Mesodermal cell (in vitro differentiated cells): ENCODE data around the gene MAD2L1.

Experiments
- H3K27ac ChIP-seq: 2 replicates; pipeline ENCODE4 v1.7.0; 2013; ENCODE audit warnings: mild to moderate bottlenecking, low read depth, low read length, moderate library complexity; ENCODE audit not compliant: severe bottlenecking
- H3K36me3 ChIP-seq: 2 replicates; pipeline ENCODE4 v1.7.1; 2013; ENCODE audit warnings: mild to moderate bottlenecking, low read length, moderate library complexity; ENCODE audit not compliant: control insufficient read depth, insufficient read depth
- H3K4me1 ChIP-seq: one replicate; pipeline ENCODE4 v1.7.1; 2013; ENCODE audit warnings: mild to moderate bottlenecking, low read length; ENCODE audit not compliant: insufficient read depth, control insufficient read depth, poor library complexity, severe bottlenecking
- H3K4me3 ChIP-seq: 2 replicates; pipeline ENCODE4 v1.7.0; 2013; ENCODE audit warnings: low read length, control low read depth, mild to moderate bottlenecking; ENCODE audit not compliant: insufficient read depth, poor library complexity, severe bottlenecking; ENCODE audit errors: extremely low read depth
- H3K9me3 ChIP-seq: 2 replicates; pipeline ENCODE4 v1.7.1; 2013; ENCODE audit warnings: mild to moderate bottlenecking, low read length, moderate library complexity; ENCODE audit not compliant: control insufficient read depth
- WGBS, 2 experiments: methylation state at CpG; one replicate each; pipeline ENCODE4 v1.1.5; 2013; ENCODE audit warnings: missing lambda C conversion rate in 2 of 2; ENCODE audit not compliant: insufficient coverage in 2 of 2; 5-methylcytosine and 5-hydroxymethylcytosine counted together

Gene MAD2L1

DNA sequence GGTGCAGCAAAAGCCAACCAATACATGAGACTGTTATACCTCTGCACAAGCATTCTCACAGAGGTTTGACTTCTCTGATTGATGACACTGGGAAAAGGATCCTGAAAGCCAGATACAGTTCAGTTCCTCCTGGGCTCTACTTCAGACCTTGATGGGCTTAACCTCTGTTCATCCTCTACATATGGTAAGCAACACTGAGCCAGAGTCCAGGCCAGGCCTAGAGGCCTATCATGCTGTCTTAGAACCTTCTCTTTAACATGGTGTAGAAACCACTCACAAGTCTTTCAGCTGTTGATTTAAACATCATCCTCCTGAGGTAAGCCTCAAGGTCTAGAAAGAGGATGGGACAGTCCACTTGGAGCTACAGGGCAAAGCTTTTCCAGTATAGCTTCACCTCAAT, 9.2 kb downstream of the MAD2L1 start:
- Histone ChIP-seq H3K4me1 (no peaks in the 10 kb centered on the region), H3K9me3 (no peaks in the 10 kb centered on the region), H3K4me3 (no peak overlapping the region), H3K27ac (no peak overlapping the region), H3K36me3 (peaks cover 46% of the 10 kb centered on the region)

DNA sequence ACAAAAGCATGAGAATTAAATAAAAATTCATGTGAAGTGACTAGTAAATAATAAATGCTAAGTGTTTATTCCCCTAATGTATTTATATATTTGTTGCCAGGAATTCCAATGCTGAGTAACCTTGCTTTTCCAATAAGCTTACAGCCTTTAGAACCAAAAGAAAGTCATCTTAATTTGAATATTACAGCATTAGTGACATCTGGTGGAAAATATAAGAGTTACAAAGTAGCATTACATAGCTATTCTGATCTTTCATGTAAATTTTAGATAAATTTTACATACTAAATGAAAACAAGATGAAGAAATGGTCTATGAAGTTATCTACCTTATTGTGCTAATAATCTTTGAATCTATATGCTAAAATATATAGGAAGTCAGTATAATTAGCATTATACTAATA, 10.4 kb downstream of the MAD2L1 start:
- Histone ChIP-seq H3K27ac (no peak overlapping the region), H3K36me3 (peaks cover 40% of the 10 kb centered on the region), H3K9me3 (no peaks in the 10 kb centered on the region), H3K4me3 (no peak overlapping the region), H3K4me1 (no peaks in the 10 kb centered on the region)

DNA sequence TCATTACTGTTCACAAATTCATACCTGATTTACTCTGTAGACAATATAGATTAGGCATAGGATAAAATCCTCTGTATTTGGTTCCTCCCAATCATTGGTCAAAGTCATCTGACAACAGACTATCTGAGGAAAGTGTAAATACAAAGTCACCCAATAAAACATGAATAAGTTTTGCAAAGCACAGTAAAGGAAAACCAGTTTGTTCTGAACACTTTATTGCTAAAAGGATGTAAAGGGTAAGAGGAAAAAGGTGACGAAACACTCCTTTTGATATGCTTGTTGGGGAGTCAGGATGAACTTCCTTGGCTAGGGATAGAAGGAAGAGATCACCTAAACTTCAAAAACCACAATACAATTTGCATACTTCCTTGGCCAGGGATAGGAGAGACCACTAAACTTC, 10.9 kb downstream of the MAD2L1 start:
- 100% methylated on average over 1 of the region's 1 CpG; no CpG with 5 or more reads in 1 of the 2 experiments for WGBS, 2 experiments
- peak overlapping the region; percentile 18 for H3K27ac ChIP-seq
- peaks cover 37% of the 10 kb centered on the region for H3K36me3 ChIP-seq
- no peaks in the 10 kb centered on the region for H3K4me1 ChIP-seq
- no peak overlapping the region for H3K4me3 ChIP-seq
- no peaks in the 10 kb centered on the region for H3K9me3 ChIP-seq

DNA sequence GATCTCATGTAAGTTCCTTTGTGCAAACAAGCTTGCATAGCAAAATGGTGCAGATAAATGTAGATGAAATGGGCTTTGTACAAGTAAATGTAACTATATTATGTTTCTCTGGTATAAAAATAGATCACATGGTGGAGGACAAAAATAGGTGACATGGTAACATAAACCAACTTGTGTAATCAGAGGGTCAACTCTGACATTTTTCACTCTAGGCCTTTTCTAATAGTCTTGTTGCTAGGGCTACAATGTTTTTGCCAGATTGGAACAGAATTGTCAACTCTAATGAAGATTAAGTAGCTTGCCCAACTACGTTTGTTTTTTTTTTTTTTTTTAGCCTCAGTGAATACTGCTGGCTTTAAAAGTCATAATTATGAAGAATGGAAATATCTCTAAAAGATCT, 11.5 kb downstream of the MAD2L1 start:
- Histone ChIP-seq H3K4me3 (no peak overlapping the region), H3K4me1 (no peaks in the 10 kb centered on the region), H3K36me3 (peaks cover 31% of the 10 kb centered on the region), H3K9me3 (no peaks in the 10 kb centered on the region), H3K27ac (peak overlapping the region; percentile 11)
- no CpG with 5 or more reads among the region's 1 CpG for WGBS, 2 experiments

DNA sequence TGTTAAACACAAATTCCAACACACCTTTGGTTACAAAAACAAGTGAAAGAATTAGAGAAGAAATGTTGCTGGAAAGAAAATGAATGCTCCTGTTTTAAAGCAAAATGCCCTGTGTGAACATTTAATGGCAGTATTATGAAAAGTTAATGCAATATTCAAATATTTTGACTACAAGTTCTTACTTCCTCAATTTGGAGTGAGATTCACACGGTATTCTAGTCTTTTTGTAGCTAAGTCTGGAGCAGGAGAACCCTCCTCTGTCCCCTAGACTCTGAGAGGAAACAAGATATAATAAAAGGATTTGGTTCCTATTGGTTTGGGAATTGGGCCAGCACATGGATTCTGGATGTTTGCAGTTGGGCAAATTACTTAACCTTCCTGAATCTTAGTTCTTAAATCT, 12.7 kb downstream of the MAD2L1 start:
- no CpG with 5 or more reads among the region's 1 CpG for WGBS, 2 experiments
- no peak overlapping the region for H3K4me3 ChIP-seq
- H3K9me3 ChIP-seq, result no peaks in the 10 kb centered on the region
- no peak overlapping the region for H3K27ac ChIP-seq
- peaks cover 23% of the 10 kb centered on the region for H3K36me3 ChIP-seq
- no peaks in the 10 kb centered on the region for H3K4me1 ChIP-seq

DNA sequence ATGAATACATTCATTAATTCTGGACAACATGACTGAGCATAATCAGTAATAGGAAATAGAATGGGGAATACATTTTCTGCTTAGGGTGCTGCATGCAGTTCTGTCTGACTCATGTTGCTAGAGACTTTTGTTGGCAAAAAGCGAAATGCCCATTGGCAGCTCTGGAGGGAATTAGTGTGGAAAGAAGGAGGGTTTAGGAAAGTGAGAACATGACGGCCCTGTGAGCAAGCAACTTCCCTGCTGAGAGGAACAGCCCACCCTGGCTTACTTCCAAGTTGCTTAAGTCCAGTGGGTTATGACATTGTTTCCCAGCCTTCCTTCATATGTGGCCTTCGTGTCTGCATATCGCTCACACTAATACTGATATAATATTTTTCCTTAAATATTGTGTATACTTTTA, 13.8 kb downstream of the MAD2L1 start:
- Histone ChIP-seq H3K36me3 (peaks cover 12% of the 10 kb centered on the region), H3K4me3 (no peak overlapping the region), H3K4me1 (no peaks in the 10 kb centered on the region), H3K9me3 (no peaks in the 10 kb centered on the region), H3K27ac (no peak overlapping the region)
- WGBS, 2 experiments, result 80% methylated on average over 1 to 2 of the region's 4 CpGs

DNA sequence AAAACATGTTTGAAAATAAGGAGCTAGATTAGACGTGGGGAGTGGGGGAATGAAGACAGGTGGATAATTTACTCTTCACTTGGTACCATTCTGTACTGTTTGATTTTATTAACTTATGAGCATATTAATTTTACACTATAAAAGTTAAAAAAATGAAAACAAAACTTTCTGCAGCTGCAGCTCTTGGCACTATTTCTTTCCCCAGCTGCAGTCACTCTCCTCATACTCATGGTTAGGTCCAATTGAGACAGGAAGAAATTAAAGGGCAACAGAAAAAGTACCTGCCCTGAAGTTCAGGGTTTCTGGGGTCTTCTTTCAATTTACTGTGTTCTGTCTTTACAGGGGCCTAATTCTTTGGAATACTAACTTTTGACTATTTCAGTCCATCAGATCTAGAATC, 15.4 kb downstream of the MAD2L1 start:
- WGBS, 2 experiments, result no CpG with 5 or more reads among the region's 1 CpG
- Histone ChIP-seq H3K4me3 (no peak overlapping the region), H3K36me3 (peaks cover 8% of the 10 kb centered on the region), H3K4me1 (no peaks in the 10 kb centered on the region), H3K9me3 (no peaks in the 10 kb centered on the region), H3K27ac (no peak overlapping the region)

DNA sequence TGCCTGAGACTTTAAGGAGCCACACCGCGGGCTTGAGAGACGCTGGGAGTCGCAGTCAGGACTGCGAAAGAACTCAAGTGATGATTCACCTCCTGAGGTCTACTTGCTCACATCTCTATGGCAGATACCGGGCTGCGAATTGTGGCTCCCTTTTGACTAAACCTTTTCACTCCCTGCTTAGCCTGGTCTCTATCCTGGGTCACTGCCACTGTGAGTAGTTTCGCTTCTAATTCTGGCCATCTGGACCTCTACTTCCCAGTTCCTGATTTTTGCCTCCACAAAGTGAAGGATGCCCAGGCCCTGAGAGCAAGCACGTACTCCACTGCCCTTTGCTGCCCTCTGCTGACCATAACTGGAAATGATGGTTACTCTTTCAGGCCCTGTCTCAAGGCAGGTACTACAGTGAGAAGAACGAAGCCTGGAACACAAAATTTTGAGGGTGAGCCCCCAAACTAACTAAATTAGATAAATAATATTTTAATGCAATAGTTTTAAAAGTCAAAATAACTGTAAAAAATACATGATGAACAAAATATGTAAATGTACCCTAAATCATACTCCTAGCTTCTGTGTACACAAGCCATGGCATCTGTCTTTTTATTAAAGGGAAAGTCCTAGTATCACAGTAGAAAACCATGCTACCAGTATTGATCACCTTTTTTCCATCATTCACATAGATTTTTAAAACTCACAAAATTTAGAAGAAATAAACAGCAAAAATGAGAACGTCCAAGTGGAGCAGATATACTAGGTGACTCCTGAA, 16.7 kb downstream of the MAD2L1 start:
- Histone ChIP-seq H3K4me3 (no peak overlapping the region), H3K27ac (no peak overlapping the region), H3K36me3 (peaks cover 4% of the 10 kb centered on the region), H3K9me3 (no peaks in the 10 kb centered on the region), H3K4me1 (no peaks in the 10 kb centered on the region)
- 56 to 65% methylated on average over 8 of the region's 11 CpGs for WGBS, 2 experiments

DNA sequence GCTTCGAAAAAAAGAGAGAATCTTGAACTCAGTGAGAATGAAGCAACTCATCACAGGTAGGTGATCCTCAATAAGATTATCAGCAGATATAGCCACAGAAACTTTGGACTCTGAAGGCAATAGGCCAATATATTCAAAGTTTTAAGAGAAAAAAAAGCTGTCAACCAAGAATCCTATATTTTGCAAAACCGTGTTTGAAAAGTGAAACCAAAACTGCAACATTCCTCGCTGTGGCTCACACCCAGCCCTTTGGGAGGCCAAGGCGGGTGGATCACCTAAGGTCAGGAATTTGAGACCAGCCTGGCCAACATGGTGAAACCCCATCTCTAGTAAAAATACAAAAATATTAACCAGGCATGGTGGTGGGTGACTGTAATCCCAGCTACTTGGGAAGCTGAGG, 22.8 kb downstream of the MAD2L1 start:
- no peaks in the 10 kb centered on the region for H3K4me1 ChIP-seq
- H3K4me3 ChIP-seq, result no peak overlapping the region
- WGBS, 2 experiments, result 100% methylated on average over 1 to 3 of the region's 4 CpGs
- H3K27ac ChIP-seq, result no peak overlapping the region
- H3K36me3 ChIP-seq, result no peaks in the 10 kb centered on the region
- H3K9me3 ChIP-seq, result no peaks in the 10 kb centered on the region

DNA sequence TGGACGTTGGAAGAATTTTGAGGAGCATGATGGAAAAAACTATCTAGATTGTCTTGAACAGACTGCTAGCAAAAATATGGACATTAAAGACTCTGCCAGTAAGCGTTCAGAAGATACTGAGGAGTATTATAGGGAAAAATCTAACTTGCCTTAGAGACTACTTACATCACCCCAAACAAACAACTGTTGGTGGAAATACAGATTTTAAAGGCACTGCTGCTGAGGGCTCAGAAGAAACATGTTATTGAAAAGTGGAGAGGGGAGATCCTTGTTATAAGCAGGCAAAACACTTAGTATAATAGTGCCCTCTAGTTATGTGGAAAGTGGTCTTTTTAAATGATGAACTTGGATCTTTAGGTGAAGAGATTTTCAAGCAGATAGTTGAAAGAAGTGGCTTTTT, 29.2 kb downstream of the MAD2L1 start:
- Histone ChIP-seq H3K36me3 (no peaks in the 10 kb centered on the region), H3K9me3 (no peaks in the 10 kb centered on the region), H3K4me3 (no peak overlapping the region), H3K4me1 (no peaks in the 10 kb centered on the region), H3K27ac (no peak overlapping the region)
- 79 to 80% methylated on average over 1 of the region's 2 CpGs for WGBS, 2 experiments

DNA sequence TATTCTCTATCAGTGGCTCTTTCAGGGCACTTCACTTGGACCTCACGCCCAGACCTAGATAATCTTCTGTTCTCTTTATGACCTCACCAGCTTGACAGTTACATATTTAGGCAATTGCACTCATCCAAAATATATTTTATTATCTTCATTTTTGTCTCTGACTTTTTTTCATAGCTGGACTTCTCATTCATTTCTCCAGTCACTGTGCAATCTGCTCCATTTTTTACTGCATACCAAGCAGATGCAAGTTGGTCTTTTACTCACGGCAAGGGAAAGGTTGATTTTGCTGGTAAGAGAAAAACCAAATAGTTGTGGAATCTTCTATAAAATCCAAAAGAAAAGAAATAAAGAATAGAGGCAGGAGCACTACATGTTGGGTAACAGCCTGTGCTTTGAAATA, 31.7 kb downstream of the MAD2L1 start:
- H3K4me3 ChIP-seq, result no peak overlapping the region
- H3K36me3 ChIP-seq, result no peaks in the 10 kb centered on the region
- H3K9me3 ChIP-seq, result no peaks in the 10 kb centered on the region
- no peaks in the 10 kb centered on the region for H3K4me1 ChIP-seq
- H3K27ac ChIP-seq, result no peak overlapping the region
- 100% methylated on average over 1 of the region's 2 CpGs for WGBS, 2 experiments
